Stimulated activated CD8-positive, alpha-beta memory T cell treated with anti-CD3 and anti-CD28 coated beads, Interleukin-7, amount 100 ng/mL, for 48 hours (primary cell): Measurements from ENCODE around the gene GALNT13.

Experiments
- DNase-seq, 2 donors: peaks; one replicate each; pipeline ENCODE4 v3.0.0-alpha.2; 2020; ENCODE audit warnings: low read depth in 1 of 2; ENCODE audit errors: extremely low read depth in 1 of 2

The GALNT13 gene

DNA sequence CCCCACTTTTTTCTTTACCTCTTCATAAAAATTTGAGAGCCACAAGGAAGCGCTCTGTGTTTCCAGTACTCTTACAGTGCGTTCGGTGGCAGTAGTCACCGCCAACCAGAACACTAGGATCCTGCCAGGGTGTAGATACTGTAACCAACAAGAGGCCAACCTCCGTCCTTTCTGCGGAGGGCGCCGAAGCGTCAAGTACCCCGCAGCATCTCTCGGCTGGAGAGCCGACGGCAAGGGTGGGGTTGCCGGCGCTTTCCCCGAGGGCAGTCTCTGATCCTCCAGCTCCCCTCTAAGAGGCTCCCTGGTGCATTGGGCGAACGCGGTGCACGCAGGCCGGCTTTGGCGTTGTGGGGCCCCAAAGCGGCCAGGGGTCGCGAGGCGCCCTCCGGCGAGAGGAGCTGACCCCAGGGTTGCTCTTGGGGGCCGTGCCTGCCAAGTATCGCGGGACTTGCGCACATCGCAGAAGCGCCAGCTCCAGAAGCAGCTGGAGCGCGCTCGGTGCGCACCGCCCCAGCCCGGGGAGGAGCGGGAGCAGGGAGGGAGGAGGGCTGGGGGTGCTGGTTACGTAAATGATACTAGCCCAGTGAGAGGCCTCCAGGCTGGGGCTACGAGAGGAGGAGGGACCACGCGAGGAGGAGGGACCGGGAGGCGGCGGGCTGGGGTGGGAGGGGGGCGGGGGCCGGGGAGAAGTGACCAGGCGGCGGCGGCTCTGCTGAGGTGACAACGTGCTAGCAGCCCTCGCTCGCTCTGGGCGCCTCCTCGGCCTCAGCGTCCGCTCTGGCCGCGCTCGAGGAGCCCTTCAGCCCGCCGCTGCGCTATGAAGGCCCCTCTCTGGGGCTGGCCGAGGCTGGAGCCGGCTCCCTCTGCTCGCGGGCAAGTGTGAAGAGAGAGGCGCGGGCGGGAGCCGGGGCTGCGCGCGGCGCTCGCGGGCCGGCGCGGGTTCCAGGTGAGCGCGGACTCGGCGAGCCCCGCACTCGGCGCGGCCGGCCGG lies at the start of gene GALNT13:
Gene GALNT13, plus strand, starts transcription at position 692 of the 991 bp plus-strand sequence.
- no peak for DNase-seq

DNA sequence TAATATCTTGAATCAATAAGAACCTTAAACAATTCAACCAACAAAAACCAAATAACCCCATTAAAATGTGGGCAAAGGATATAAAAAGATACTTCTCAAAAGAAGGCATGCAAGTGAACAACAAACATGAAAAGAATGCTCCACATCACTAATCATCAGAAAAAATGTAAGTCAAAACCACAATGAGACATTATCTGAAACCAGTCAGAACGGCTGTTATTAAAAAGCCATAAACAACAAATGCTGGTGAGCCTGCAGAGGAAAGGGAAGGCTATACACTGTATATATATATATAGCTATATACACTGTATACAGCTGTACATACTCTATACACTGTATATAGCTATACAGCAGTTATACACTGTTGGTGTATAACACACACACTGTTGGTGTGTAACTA lies 47.8 kb upstream of the GALNT13 start:
- DNase-seq = no peak

DNA sequence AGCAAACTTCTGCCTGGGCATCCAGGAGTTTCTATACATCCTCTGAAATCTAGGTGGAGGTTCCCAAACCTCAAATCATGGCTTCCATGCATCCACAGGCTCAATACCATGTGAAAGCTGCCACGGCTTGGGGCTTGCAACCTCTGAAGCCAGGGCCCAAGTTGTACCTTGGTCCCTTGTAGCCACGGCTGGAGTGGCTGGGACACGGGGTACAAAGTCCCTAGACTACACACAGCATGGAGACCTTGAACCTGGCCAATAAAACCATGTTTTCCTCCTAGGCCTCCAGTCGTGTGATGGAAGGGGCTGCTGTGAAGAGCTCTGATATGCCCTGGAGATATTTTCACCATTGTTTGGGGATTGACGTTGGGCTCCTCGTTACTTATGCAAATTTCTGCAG lies 43.4 kb upstream of the GALNT13 start:
- no peak for DNase-seq

DNA sequence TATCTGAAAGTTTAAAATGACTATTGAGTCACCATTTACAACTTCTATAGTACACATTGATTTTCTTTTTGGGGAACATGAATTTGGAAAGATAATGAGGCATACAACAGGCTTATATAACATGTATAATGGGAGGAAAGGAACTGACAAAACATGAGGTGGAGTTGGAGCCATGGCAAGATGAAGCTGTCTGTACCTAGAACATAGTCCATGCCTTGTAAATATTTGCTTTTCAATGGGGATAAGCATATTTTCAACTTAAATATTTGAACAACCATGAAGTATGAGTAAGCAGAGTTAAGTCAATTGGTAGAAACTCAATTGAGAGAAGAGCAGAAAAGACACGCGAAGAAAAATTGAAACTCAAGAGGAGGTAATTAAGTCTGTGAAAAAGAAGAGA lies 37.1 kb upstream of the GALNT13 start:
- no peak for DNase-seq

DNA sequence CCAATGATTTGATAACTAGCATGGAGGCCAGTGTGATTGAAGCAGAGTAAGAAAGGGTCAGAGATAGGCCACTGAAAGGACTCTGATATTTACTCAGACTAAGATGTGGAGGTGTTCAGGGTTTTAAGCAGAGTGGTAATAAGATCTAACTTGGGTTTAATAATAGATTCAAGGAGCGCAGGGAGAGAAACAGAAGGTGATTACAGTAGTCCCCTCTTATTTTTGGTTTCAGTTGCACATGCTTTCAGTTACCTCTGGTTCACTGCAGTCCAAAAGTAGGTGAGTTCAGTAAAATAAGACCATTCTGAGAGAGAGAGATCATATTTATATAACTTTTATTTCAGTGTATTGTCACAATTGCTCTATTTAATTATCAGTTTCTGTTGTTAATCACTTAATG lies 13.5 kb upstream of the GALNT13 start:
- no peak for DNase-seq

DNA sequence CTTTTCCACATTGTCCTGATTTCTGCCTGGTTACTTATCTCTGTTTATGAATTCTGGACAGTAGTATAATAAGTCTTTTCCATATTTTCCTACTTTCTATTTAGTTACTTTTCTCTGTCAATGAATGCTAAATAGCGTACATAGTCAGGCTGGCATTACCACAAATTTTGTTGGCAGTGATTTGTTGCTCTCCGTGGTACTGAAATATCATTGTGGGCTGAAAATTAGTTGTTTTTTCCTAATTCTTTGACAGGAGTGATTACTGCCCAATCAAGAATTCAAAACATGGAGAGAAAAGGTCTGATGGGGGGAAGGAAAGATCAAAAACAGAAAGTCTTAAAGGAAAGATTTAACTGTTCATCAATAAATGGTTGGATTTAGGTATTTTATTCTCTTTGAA lies 7.7 kb upstream of the GALNT13 start:
- no peak for DNase-seq

DNA sequence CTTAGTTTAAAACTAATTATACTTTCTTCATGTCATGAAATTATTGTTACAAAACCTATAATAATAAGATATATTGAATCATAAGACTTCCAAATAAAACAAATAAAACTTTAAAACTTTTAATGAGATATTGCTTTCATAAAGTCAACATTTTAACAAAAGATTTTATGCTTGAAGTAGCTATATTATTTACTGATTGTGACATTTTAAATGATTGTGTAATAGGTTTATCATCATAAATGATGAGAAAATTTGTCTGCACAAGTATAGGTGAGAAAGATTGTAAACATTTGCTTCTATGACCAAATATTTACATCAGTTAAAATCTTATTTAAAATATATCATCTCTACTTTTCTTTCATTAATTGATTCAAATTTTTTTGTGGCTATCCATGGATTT lies 5.1 kb upstream of the GALNT13 start:
- DNase-seq = no peak

DNA sequence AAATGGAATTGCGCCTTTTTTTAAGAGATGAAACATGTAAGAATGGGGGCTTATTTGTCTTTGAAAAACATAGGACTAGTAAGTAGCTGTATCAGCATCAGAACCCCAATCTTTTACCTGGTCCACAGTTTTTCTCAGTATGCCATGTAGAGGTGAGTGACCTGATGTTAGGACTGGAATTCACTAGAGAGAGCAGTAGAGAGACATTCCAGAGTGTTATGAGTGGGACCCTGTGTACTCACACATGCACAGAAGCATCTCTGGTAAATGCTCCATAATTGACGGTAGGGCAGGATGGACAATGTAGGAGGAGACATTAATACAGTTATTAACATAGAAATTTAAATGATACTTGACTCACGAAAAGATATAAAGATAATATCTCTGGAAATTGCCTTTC lies 1.4 kb upstream of the GALNT13 start:
- DNase-seq = no peak

DNA sequence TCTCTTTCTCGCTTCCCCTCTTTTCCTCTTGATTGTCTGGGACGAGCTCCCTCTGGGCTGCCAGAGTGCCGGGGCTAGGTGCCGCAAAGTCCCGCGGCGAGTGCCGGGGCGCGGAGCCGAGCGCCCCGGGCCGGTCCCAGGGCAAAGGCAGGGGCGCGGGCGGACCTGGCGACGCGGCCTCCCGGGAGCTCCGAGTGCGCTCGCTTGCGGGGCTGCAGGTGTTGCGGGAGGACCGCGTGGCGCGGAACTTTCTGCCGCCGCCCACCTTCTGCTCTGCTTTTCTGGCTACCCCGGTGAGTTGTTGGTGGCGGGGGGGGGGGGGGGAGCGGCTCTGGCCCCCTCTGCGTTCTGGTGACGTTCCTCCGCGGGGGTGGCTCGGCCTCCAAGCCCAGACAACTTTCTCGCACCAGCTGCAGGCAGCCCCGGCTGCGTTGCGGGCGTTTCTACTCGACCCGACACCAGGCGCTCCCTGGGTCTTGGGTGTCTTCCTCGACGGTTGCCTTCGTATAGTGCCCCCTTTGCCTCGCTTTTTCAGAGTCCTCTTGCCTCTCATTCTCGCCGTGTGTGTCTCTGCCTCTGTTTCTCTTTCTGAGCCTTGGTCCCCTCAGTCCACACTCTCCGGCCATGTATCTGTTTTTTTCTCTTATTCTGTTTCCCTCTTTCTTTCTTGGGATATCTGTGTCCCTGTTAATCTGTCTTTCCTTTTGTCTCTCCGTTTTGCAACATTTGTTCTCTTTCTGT lies 759 bp downstream of the GALNT13 start:
- DNase-seq = no peak

DNA sequence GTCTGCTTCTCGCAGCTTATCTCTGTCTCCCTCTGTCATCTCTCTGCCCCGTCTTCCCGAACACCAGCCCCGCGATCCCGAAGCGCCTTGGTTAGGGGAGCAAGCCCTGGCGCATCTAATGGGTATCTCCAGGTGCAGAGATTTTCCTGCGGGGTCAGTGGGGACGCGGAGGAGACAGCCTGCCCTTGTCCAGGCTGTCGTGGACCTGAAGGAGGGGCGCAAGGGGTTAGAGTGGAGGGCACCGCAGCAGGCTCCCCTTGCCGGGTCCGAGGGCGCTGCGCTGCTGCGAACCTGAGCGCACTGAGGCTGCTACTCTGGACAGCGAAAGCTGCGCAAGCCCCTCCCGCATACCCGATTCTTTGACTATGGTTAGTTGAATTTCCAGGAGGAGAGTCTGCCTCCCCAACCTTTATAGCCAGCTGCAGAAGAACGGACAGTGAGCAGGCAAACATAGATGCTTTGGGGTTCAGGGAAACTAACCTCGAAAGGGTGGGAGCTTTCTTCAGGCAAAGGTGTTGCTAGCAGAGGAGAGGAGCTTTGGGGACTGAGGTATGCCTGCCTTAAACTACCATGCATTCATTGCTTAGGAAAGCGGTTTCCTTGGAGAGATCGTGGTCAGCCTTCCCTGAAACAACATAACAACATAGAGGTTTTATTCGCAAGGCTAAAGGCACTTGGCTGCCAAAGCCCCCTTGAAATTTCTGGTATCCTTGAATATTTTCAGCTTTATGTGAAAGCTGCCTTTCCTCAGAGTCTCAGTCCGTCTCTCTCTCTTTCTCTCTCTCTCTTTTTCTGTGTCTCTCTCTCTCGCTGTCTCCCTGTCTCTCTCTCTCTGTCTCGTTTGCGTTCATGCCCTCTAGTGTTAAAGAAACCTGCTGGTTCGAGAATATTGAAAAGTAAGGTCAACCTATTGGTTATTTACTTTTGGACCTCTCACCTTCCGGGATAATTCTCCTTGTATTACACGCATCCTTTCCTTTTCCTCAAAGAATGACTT lies 1.6 kb downstream of the GALNT13 start:
- DNase-seq = no peak

DNA sequence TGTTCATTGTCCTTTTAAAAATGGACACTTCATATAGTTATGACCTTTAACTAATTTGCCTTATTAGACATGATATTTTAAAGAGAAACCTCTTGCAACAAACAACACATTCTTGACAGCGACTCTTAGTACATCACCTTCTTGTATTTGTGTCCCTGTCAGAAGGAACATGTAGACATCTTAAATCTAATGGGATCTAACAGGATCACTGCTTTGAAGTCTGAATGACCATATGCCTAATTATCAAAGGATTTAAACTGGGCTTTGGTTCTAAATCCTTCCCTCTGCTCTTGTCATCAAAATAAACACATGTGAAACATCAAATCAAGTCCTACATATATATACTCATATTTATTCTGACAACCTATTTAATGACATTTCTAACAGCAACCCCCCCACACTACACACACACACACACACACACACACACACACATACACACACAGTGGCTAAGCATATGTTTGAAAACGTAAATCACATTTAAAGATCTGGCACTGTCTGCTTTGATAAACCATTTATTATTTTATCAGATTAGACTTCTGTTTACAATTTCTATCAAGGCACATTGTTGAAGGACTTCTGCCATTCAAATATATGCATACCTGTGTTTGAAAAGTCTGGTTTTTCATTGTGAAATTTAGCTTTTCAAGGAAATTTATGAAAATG lies 4.2 kb downstream of the GALNT13 start:
- DNase-seq = no peak

DNA sequence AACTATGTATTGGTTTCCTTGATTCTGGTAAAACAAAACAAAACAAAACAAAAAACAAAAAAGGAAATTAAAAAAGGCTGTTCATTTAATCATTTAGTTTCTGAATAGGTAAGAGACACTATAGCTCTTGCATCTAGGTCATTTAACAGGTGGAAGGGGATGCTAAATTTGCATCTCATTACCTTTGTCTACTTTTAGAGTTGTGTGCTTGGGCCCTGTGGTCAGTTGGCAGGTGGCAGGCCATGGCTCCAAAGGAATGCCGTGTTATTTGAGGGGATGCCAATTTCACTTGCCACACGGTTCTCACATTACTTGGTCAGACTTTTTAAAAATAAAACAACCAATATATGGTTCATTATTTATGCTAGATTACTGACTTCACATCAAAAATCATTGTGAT lies 9.2 kb downstream of the GALNT13 start:
- no peak for DNase-seq

DNA sequence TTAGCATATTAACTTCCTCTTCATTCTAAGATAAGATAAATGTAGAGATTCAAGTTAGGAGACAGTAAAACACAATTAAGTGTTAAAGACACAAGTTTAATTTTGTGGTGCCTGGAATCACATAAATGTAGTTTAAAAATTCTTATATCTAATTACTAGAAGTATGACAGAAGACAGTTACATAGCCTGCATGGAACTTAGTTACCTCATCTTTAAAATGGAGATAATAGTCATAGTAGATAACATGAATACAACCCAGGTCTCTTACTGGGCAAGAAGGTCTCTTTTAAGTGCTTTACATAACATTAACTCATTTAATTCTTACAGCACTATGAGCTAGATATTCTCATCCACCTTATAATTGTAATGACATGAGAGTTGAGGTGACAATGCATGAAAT lies 15.1 kb downstream of the GALNT13 start:
- DNase-seq = no peak

DNA sequence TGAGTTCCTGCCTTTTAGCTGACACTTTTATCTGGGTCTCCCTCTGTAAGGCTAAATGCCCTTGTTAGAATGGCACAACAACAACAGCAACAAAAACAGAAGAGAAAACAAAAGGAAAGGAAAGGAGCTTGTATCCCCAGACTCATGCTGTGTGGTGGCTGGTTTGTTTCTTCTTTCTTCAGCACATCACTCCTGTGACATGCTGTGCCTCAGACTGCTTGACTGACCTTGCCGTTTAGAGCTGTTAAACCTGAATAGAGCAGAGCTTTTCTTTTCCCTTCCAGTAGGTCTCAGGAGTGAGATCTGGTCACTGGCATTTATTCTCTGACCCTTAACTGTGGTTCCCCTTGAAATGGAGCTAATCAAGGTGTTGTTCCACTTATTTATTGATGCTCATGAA lies 18.9 kb downstream of the GALNT13 start:
- DNase-seq = no peak

DNA sequence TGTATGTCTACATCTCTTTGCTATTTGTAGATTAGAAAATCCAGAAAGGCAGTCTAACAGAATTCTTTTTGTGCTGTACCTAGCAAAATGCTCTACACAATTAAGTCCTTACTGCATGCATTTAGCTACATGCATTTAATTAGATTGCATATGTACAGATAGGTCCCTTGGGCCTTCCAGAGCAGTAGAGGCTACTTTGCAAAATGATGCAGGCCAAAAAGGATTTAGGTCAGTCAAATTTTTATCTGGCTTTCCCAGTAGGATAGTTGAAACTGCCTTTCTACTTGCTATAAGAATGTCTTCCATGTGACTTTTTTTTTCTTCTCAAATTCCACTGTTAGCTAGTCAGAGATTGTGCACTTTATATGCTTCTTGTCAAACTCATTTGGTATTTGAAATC lies 19.3 kb downstream of the GALNT13 start:
- no peak for DNase-seq

DNA sequence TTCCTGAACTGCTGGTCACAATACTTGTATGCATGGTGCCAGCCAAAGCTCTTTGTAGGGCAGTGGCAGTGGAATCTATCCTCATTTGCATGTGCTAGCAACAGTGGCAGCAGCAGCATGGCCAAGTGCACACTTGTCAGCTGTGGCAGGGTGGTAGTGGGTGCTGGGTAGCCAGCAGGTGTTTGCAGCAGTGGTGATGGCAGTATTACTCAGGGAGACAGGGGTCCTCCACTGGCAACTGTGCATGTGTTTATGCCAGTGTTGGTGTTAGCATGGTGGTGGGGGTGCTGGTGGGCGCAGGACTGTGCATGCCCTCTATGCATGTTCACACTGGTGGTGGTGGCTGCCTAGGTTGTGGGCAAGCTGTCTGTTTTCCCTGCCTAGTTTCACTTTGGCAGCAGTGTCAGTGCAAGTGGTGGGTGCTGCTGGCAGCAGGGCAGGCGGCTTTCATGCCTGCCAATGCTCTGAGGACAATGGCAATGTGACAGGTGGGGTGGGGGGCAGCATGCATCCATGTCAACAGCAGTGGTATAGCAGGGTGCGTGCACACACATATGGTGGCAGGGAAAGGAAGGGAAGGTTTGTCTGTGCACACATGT lies 41.2 kb downstream of the GALNT13 start:
- DNase-seq = no peak

DNA sequence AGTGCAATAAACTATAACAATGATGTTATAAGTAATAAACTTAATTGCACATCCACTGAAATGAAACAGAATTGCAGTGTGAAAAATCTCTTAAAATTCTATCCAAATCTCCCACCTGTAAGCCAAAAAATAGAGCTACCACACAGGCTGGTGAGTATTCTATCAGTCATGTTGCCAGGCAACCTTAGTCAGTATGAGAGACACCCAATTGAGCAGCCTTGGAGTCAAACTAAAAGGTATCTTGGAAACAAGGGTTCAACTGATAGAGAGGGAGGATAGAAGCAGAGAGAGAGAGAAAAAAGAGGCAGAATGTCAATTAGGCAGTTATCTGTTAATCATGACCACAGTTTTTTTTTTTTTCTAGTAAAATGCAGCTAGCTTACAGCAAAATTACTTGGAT lies 45.8 kb downstream of the GALNT13 start:
- no peak for DNase-seq

DNA sequence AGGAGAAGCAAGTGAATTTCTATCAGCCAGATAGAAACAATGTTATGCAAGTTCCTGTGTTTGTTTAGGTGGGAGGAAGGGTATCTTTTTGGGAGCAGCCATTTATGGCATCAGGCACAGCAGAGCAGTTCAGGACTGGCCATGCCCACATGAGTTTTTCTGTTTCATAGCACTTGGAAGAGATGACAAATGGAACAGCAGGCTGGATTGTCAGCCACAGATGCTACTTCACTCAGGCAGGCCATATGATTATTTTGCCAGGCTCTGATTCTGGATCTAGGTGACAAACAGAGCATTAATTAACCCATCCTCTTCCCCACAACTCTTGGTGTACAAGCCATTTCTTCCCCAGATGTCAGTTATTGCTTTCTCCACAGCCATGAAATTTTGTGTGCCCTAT lies 63.8 kb downstream of the GALNT13 start:
- DNase-seq = no peak

DNA sequence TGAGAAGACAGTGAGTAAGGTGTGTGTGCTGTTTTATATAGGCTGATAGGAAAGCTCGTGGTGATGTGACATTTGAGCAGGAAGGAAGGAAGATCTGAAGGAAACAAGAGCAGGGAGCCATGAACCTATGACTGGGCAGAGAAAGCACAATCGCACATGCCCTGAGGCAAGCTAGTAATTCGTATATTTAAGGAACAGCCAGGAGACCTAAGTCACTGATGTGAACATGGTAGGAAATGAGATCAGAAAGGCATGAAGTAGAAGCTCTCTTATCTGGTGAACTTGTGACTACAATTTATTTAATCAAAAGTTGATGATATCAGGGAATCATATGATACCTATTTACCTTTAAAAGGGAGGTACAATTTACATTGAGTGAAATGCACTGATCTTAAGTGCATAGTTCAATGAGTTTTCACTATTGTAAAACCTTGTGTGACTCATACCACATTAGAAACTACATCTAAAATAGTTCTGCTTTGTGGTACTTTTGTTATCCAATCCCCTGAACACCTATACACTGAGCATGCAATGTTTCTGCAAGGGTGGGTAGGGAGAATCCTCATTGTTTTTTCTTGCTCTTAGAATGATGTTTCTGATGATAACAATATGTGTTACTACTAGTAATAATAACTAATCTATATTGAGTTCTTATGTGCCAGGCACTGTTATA lies 67.5 kb downstream of the GALNT13 start:
- DNase-seq = no peak
